A549 (cell line): Measurements from ENCODE around the gene NRG4. TPM values are rescaled to one million over a fixed set of nuclear protein-coding genes. Genes with fewer than 3 reads are reported as not detected.

Experiments
- ATAC-seq, 2 experiments: fragments of 200-7000 bp in 1 of 2; fragments of >200 bp in 1 of 2; cut with Nextera tagmentation in 1 of 2; cut with Tn5 transposase in 1 of 2; 3 replicates each; pipeline versions ENCODE4 v1.8.0 to v1.9.1; 2018 to 2020; ENCODE audit warnings: mild to moderate bottlenecking in 1 of 2, moderate library complexity in 1 of 2
- CTCF ChIA-PET: fragments of 300-600 bp; sonication (Branson Sonifier 250); formaldehyde crosslinking; extraction: SDS; loops from one replicate; lab custom pipeline; 2021; ENCODE audit warnings: antibody characterized with exemption, inconsistent platforms; lab: Yijun Ruan, JAX
- POLR2A ChIA-PET: fragments of 350-600 bp; formaldehyde crosslinking; extraction: SDS; loops from one replicate; lab custom pipeline; 2021; ENCODE audit warnings: antibody characterized with exemption, inconsistent platforms; lab: Yijun Ruan, JAX
- DNase-seq, 2 experiments: peaks; one replicate each; pipeline versions ENCODE4 v3.0.0 to v3.0.0-alpha.2; 2011 to 2016; ENCODE audit warnings: low read depth in 1 of 2, low spot score in 1 of 2
- FAIRE-seq: peaks from 2 replicates; lab custom pipeline; 2011; peaks lifted over from hg19 to GRCh38; lab: Jason Lieb, UNC
- H3K27ac ChIP-seq, 2 experiments: fragments of >200 bp; sonication (Bioruptor Twin); formaldehyde crosslinking; 3 replicates each; pipeline ENCODE4 v1.5.1; 2016 to 2017
- H3K4me1 ChIP-seq: fragments of >200 bp; sonication (Bioruptor Twin); formaldehyde crosslinking; 3 replicates; pipeline ENCODE4 v1.6.1; 2016
- H3K4me2 ChIP-seq: fragments of >200 bp; sonication (Bioruptor Twin); formaldehyde crosslinking; 3 replicates; pipeline ENCODE4 v1.6.1; 2016
- H3K4me3 ChIP-seq: fragments of >200 bp; sonication (Bioruptor Twin); formaldehyde crosslinking; 3 replicates; pipeline ENCODE4 v1.5.1; 2016
- H3K9me3 ChIP-seq: fragments of >200 bp; sonication (Bioruptor Twin); formaldehyde crosslinking; 3 replicates; pipeline ENCODE4 v1.6.1; 2016
- BHLHE40 ChIP-seq: IDR thresholded peaks from 2 replicates; pipeline ENCODE4 v1.6.1; 2012; ENCODE audit warnings: low read depth, low read length, inconsistent platforms
- CEBPB ChIP-seq, 2 experiments: fragments of >200 bp in 1 of 2; sonication (Bioruptor Twin) in 1 of 2; formaldehyde crosslinking in 1 of 2; IDR thresholded peaks; 2 replicates each; pipeline ENCODE4 v1.6.1; 2012 to 2016
- CHD2 ChIP-seq: fragments of 150-350 bp; IDR thresholded peaks from 2 replicates; pipeline ENCODE4 v1.6.1; 2014; ENCODE audit warnings: low read length; ENCODE audit not compliant: partially characterized antibody
- EHMT2 ChIP-seq: fragments of 200-600 bp; sonication (generic); IDR thresholded peaks from 2 replicates; pipeline ENCODE4 v1.6.1; 2016; ENCODE audit warnings: antibody characterized with exemption, low read depth, mild to moderate bottlenecking, moderate library complexity
- ESRRA ChIP-seq: fragments of 150-350 bp; IDR thresholded peaks from 2 replicates; pipeline ENCODE4 v1.6.1; 2014; ENCODE audit warnings: mild to moderate bottlenecking, low read length, borderline replicate concordance
- FOSB ChIP-seq: fragments of 250-450 bp; sonication (Bioruptor Pico); IDR thresholded peaks from 2 replicates; pipeline ENCODE4 v1.5.0; 2020; ENCODE audit warnings: mild to moderate bottlenecking, moderate library complexity
- FOSL2 ChIP-seq, 2 experiments: fragments of 450-650 bp in 1 of 2; fragments of >200 bp in 1 of 2; sonication (Bioruptor Twin) in 1 of 2; formaldehyde crosslinking; IDR thresholded peaks; 2 replicates each; pipeline versions ENCODE4 v1.5.0 to v1.6.1; 2016 to 2020; ENCODE audit warnings: mild to moderate bottlenecking in 1 of 2, moderate library complexity in 1 of 2
- GATA3 ChIP-seq: IDR thresholded peaks from 2 replicates; pipeline ENCODE4 v1.6.1; 2012; ENCODE audit warnings: borderline replicate concordance
- HOXB5 ChIP-seq: fragments of 250-450 bp; sonication (Bioruptor Pico); IDR thresholded peaks from 2 replicates; pipeline ENCODE4 v1.5.0; 2020; ENCODE audit warnings: mild to moderate bottlenecking, moderate library complexity
- JUN ChIP-seq, 2 experiments: fragments of >200 bp; sonication (Bioruptor Twin); formaldehyde crosslinking; IDR thresholded peaks; 2 replicates in 1 of 2; 3 replicates in 1 of 2; pipeline ENCODE4 v1.6.1; 2016 to 2017
- KDM1A ChIP-seq: fragments of 200-600 bp; sonication (generic); IDR thresholded peaks from 2 replicates; pipeline ENCODE4 v1.6.1; 2016; ENCODE audit warnings: low read depth, mild to moderate bottlenecking
- KDM5A ChIP-seq: fragments of 200-600 bp; sonication (generic); IDR thresholded peaks from 2 replicates; pipeline ENCODE4 v1.6.1; 2016; ENCODE audit warnings: antibody characterized with exemption, mild to moderate bottlenecking
- MAZ ChIP-seq: fragments of 150-350 bp; IDR thresholded peaks from 2 replicates; pipeline ENCODE4 v1.6.1; 2014; ENCODE audit warnings: antibody characterized with exemption, low read depth, low read length, borderline replicate concordance
- MYC ChIP-seq: IDR thresholded peaks from 2 replicates; pipeline ENCODE4 v1.6.1; 2012; ENCODE audit warnings: mild to moderate bottlenecking, inconsistent platforms, low read length, improper control_type of control experiment, borderline replicate concordance
- PHF8 ChIP-seq: fragments of 200-600 bp; sonication (generic); IDR thresholded peaks from 2 replicates; pipeline ENCODE4 v1.6.1; 2016; ENCODE audit warnings: low read depth, mild to moderate bottlenecking, antibody characterized with exemption, moderate library complexity, borderline replicate concordance
- POLR2A ChIP-seq: IDR thresholded peaks from 2 replicates; pipeline ENCODE4 v1.6.1; 2012; ENCODE audit warnings: mild to moderate bottlenecking, low read length
- POLR2AphosphoS2 ChIP-seq: conservative IDR thresholded peaks from 2 replicates; pipeline ENCODE4 v1.6.1; 2012; ENCODE audit warnings: low read length, improper control_type of control experiment, inconsistent platforms
- RFX5 ChIP-seq: fragments of 450-650 bp; IDR thresholded peaks from 2 replicates; pipeline ENCODE4 v1.7.1; 2014; ENCODE audit warnings: antibody characterized with exemption, mild to moderate bottlenecking, moderate library complexity
- TFCP2L1 ChIP-seq: fragments of 250-450 bp; sonication (Bioruptor Pico); IDR thresholded peaks from 2 replicates; pipeline ENCODE4 v1.5.0; 2021; ENCODE audit warnings: mild to moderate bottlenecking
- TP53 ChIP-seq: fragments of 250-450 bp; sonication (Bioruptor Pico); IDR thresholded peaks from 2 replicates; pipeline ENCODE4 v1.5.0; 2021; ENCODE audit warnings: mild to moderate bottlenecking, moderate library complexity
- ZC3H11A ChIP-seq: fragments of 450-650 bp; IDR thresholded peaks from 2 replicates; pipeline ENCODE4 v1.6.1; 2014; ENCODE audit warnings: antibody characterized with exemption, mild to moderate bottlenecking
- ZNF302 ChIP-seq: fragments of 250-450 bp; sonication (Bioruptor Pico); IDR thresholded peaks from 2 replicates; pipeline ENCODE4 v1.9.0; 2021; ENCODE audit warnings: inconsistent platforms, mild to moderate bottlenecking, moderate library complexity
- WGBS: methylation state at CpG from one replicate; pipeline ENCODE4 v1.1.6; 2017; ENCODE audit errors: missing lambda C conversion rate; 5-methylcytosine and 5-hydroxymethylcytosine counted together
- polyA plus RNA-seq, 4 experiments: library from polyadenylated mRNA; depleted of rRNA in 3 of 4; stranded (reverse); fragments of >200 nt; fragmentation: RNase III in 1 of 4; extraction: RNeasy Plus Mini Kit Qiagen cat#74134 plus additional on column Dnase treatment in 1 of 4; gene quantifications; 2 replicates in 3 of 4; 3 replicates in 1 of 4; pipeline ENCODE4 v1.2.3, GENCODE V29; 2011 to 2017
- TF ChIP-seq, protein P1 (sequence below): IDR thresholded peaks from 2 replicates; pipeline ENCODE4 v1.6.1; 2012
- TF ChIP-seq, protein P2 (sequence below): IDR thresholded peaks from 2 replicates; pipeline ENCODE4 v1.6.1; 2012; ENCODE audit warnings: low read depth, borderline replicate concordance
- TF ChIP-seq, protein P3 (sequence below): IDR thresholded peaks from 2 replicates; pipeline ENCODE4 v1.6.1; 2012
- TF ChIP-seq, protein P4 (sequence below): fragments of >200 bp; sonication (Bioruptor Twin); formaldehyde crosslinking; IDR thresholded peaks from 3 replicates; pipeline ENCODE4 v1.6.1; 2016
- TF ChIP-seq, protein P5 (sequence below): fragments of 200-600 bp; sonication (generic); IDR thresholded peaks from 2 replicates; pipeline ENCODE4 v1.6.1; 2016; ENCODE audit warnings: antibody characterized with exemption, mild to moderate bottlenecking, moderate library complexity

NRG4 gene
- polyA plus RNA-seq, 2 of the 4 experiments (the other 2 are of a cell fraction) = 0.56 to 9.2 TPM

DNA sequence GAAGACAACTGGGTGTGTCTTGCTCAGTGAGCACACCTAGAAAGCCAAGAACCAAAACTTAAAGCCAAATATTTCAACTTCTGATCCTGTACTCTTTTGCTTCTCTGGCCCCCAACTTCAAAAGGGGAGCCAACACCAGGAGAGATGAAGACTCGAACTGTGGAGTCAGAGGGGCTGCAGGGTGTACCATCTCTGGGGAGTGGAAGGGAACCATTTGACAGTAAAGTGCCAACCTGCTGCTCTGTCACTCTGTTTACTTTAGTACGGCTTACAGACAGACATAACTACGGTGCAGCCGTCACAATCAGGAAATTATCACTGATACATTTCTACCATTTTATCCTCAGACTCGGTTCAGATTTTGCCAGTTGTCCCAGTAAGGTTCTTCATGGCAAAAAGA is 107.0 kb downstream of the NRG4 start (continued):
- TF ChIP-seq ZNF302 (CRISPR knock-in tag) (no peak), FOSL2 (IDR thresholded peaks at IDR 0.05) (no peak), FOSL2 (CRISPR knock-in tag; IDR thresholded peaks at IDR 0.05) (no peak)
- TF ChIP-seq, all 56 proteins: peak for 0

DNA sequence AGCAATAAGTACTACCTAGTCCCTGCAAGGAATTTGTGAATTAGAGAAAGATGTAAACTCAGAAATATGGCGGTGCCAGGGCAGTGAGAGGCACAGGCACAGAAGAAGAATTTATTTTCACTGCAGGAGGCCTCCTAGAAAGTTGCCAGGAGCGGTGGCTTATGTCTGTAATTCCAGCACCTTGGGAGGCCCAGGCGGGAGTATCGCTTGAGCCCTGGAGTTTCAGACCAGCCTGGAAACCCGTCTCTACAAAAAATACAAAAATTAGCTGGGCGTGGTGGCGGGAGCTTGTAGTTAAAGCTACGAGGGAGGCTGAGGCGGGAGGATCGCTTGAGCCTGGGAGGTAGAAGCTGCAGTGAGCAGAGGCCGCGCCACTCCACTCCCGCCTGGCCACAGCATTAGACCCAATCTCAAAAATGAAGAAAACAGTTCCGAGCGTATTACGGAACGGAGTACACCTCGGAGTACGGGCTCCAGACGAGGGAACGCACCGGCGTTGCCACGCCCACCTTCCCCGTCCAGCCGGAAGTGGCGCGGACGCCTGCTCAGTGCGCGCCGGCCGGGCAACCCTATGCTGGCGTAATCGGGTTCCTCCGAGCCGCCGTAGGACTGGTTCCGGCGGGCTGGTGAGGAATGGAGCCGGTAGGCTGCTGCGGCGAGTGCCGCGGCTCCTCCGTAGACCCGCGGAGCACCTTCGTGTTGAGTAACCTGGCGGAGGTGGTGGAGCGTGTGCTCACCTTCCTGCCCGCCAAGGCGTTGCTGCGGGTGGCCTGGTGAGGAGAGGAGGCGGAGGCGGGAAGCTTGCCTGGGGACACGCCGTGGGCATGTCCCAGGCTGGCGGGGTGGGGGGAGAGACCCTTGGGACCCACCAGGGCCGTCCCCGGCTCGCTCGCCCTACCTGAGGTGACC is 108.6 kb downstream of the NRG4 start, which contains the start of gene FBXO22:
TSS of gene FBXO22 (plus strand) at position 548 of the 909 bp plus-strand sequence. CDS start at position 634, 86 bp downstream.
- 4% methylated on average over 40 of the region's 63 CpGs for WGBS
- TF ChIP-seq CHD2 = no peak
- no peak for TF ChIP-seq ESRRA
- TF ChIP-seq MAZ = no peak
- TF ChIP-seq TP53 = no peak
- peak; percentile 45; the same call in 1 of the 2 replicates for TF ChIP-seq PHF8
- TF ChIP-seq, protein P1, sequence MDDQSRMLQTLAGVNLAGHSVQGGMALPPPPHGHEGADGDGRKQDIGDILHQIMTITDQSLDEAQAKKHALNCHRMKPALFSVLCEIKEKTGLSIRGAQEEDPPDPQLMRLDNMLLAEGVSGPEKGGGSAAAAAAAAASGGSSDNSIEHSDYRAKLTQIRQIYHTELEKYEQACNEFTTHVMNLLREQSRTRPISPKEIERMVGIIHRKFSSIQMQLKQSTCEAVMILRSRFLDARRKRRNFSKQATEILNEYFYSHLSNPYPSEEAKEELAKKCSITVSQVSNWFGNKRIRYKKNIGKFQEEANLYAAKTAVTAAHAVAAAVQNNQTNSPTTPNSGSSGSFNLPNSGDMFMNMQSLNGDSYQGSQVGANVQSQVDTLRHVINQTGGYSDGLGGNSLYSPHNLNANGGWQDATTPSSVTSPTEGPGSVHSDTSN = peak; percentile 60; the same call in 1 of the 2 replicates
- no peak; the same call in 1 of the 2 replicates for TF ChIP-seq BHLHE40
- TF ChIP-seq, protein P2, sequence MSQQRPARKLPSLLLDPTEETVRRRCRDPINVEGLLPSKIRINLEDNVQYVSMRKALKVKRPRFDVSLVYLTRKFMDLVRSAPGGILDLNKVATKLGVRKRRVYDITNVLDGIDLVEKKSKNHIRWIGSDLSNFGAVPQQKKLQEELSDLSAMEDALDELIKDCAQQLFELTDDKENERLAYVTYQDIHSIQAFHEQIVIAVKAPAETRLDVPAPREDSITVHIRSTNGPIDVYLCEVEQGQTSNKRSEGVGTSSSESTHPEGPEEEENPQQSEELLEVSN = peak; percentile 77
- no peak for TF ChIP-seq POLR2AphosphoS2
- TF ChIP-seq, protein P3, sequence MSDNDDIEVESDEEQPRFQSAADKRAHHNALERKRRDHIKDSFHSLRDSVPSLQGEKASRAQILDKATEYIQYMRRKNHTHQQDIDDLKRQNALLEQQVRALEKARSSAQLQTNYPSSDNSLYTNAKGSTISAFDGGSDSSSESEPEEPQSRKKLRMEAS = peak; percentile 89
- TF ChIP-seq ZC3H11A = peak; percentile 4; the same call in 1 of the 2 replicates
- 0 out of 2 replicates have a peak, but pooled peaks have one; percentile 27 for TF ChIP-seq RFX5
- TF ChIP-seq, protein P4, sequence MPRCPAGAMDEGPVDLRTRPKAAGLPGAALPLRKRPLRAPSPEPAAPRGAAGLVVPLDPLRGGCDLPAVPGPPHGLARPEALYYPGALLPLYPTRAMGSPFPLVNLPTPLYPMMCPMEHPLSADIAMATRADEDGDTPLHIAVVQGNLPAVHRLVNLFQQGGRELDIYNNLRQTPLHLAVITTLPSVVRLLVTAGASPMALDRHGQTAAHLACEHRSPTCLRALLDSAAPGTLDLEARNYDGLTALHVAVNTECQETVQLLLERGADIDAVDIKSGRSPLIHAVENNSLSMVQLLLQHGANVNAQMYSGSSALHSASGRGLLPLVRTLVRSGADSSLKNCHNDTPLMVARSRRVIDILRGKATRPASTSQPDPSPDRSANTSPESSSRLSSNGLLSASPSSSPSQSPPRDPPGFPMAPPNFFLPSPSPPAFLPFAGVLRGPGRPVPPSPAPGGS = peak; percentile 82; the same call in 2 of the 3 replicates
- peak; percentile 67; the same call in 1 of the 2 replicates for TF ChIP-seq KDM5A
- peak; percentile 38; the same call in 1 of the 2 replicates for TF ChIP-seq GATA3
- TF ChIP-seq CEBPB (IDR thresholded peaks at IDR 0.05) = peak; percentile 34 to 82; a peak in 2 of 4 replicates
- no peak for TF ChIP-seq EHMT2
- TF ChIP-seq JUN (IDR thresholded peaks at IDR 0.05) = peak; percentile 79 to 97; a peak in 4 of 5 replicates
- TF ChIP-seq TFCP2L1 = peak; percentile 73
- TF ChIP-seq KDM1A = no peak
- TF ChIP-seq FOSB (CRISPR knock-in tag) = no peak
- peak; percentile 88 for TF ChIP-seq MYC
- TF ChIP-seq POLR2A = peak; percentile 91
- no peak for TF ChIP-seq FOSL2 (IDR thresholded peaks at IDR 0.05)
- TF ChIP-seq FOSL2 (CRISPR knock-in tag; IDR thresholded peaks at IDR 0.05) = no peak
- peak; percentile 39; the same call in 1 of the 2 replicates for TF ChIP-seq HOXB5 (CRISPR knock-in tag)
- TF ChIP-seq, protein P5, sequence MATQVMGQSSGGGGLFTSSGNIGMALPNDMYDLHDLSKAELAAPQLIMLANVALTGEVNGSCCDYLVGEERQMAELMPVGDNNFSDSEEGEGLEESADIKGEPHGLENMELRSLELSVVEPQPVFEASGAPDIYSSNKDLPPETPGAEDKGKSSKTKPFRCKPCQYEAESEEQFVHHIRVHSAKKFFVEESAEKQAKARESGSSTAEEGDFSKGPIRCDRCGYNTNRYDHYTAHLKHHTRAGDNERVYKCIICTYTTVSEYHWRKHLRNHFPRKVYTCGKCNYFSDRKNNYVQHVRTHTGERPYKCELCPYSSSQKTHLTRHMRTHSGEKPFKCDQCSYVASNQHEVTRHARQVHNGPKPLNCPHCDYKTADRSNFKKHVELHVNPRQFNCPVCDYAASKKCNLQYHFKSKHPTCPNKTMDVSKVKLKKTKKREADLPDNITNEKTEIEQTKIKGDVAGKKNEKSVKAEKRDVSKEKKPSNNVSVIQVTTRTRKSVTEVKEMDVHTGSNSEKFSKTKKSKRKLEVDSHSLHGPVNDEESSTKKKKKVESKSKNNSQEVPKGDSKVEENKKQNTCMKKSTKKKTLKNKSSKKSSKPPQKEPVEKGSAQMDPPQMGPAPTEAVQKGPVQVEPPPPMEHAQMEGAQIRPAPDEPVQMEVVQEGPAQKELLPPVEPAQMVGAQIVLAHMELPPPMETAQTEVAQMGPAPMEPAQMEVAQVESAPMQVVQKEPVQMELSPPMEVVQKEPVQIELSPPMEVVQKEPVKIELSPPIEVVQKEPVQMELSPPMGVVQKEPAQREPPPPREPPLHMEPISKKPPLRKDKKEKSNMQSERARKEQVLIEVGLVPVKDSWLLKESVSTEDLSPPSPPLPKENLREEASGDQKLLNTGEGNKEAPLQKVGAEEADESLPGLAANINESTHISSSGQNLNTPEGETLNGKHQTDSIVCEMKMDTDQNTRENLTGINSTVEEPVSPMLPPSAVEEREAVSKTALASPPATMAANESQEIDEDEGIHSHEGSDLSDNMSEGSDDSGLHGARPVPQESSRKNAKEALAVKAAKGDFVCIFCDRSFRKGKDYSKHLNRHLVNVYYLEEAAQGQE = no peak; the same call in 1 of the 2 replicates
- ATAC-seq = peak; percentile 97 to 98
- peak within 1 kb of the TSS; percentile 88 for H3K4me3 ChIP-seq
- H3K4me2 ChIP-seq = peak within 1 kb of the TSS; percentile 85
- H3K9me3 ChIP-seq = no peaks in the 10 kb centered on the region
- ChIA-PET CTCF (interaction anchor here (1.0 to 2.3 kb wide), 4 partner anchors 59 to 236 kb away, joined by 3 to 5 read pairs (median 4); no protein-coding TSS in a partner anchor), POLR2A (interaction anchor here (0.6 to 2.6 kb wide), 7 partner anchors 10 to 156 kb away, joined by 3 to 19 read pairs (median 4); partner anchors contain the start of gene UBE2Q2)
- peak; percentile 95 for FAIRE-seq
- peaks cover 25% of the 10 kb centered on the region for H3K4me1 ChIP-seq
- DNase-seq = peak; percentile 88 to 96
- H3K27ac ChIP-seq = peak within 1 kb of the TSS; percentile 95 to 96
